Effector CD4-positive, alpha-beta T cell (primary cell): ENCODE results near the gene MSN.

Experiments used
- DNase-seq: peaks from one replicate; pipeline ENCODE4 v3.0.0-alpha.2; 2020

Gene MSN

DNA sequence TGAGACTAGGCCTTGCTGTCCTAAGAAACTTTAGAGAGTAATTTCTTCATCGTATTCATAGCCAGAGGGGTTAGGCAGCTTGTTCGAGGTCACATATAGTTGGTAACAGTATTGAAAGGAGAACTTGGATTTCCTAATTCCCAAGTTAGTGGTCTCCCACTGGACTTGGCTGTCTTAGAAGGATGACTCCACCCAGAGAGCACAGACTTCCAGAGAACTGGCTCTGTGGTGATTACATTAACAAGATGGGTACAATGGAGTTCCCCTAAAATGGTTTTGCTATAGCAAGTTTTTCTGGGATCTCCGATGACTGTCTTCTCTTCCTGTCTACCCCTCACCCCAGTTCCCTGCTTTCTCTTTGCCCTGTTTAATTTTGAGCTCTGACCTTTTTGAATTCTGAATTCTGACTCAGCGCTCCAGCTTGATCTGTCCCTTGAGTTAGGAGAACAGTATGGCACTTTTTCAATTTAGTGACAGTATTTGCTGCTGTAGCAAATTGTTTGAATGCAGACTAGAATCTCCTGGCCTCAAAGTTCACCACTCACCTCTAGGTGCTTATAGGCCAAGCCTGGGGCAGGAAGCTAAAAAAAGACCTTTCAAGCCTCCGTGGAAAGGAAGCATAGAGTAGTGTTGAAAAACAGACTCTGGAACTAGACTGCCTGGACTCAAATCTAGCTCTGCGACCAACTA is 6.9 kb downstream of the MSN start:
- DNase-seq, result no peak

DNA sequence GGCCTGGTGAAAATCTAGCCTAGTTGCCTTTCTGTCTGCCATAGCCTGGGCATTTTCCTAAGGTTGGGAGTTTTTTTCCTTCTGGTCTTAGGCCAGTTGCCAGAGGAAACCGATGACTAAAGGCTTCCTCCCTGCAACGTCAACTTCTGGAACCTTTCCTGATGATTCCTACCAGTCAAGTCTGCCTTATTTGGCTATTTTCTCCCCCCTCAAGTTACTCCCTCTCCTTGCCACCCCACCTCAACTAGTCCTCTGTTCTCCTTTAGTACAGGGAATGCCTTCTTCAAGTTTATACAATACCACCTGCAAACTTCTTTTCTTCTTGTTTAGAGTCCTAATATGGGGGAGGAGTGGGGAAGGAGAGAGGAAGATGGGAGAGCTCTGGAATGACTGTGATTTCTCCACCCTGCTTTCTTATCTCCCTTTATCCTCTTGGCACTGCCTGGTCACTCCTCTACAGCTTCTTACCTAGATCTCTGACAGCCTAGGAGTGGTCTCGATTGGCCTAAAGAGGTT is 10.6 kb downstream of the MSN start:
- DNase-seq, result no peak

DNA sequence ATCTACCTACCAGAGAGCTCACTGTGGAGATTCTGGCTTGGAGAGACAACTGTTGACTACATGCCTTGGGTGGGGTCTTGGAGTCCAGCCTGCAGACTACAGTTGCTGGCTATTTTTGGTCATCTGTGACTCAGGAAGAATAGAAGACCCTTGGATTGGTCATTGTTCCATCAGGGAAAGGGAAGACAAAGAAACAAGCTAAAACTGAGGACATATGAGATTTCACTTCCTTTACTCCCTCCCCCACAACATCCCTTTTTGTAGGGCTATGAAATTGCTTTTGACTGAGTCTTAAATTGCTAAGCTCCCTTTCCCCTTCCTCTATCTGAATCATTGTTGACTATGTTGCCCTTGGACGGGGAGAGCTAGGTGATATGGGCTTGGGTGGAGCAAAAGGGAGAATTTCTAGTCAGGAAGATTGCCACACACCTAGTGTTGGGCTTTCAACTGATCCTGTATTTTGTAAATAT is 11.7 kb downstream of the MSN start:
- DNase-seq, result no peak

DNA sequence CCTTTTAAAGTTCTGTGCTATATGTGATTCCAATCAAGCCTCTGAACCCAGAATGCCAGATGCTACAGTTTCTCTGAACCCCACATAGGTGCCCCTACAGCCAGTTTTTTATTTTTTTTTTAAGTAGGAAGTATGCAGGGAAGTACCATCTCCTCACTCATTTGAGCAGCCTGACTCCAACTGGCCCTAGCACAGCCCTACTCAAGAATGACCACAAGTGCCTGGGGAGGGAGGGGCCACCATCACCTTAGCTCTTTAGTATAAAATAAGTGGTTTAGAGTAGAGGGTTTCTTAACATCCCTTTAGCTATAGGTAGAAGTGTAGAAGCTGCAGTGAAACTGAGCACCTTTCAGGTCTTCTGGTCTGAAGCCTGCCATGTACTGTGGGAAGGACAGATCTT is 14.4 kb downstream of the MSN start:
- no peak for DNase-seq

DNA sequence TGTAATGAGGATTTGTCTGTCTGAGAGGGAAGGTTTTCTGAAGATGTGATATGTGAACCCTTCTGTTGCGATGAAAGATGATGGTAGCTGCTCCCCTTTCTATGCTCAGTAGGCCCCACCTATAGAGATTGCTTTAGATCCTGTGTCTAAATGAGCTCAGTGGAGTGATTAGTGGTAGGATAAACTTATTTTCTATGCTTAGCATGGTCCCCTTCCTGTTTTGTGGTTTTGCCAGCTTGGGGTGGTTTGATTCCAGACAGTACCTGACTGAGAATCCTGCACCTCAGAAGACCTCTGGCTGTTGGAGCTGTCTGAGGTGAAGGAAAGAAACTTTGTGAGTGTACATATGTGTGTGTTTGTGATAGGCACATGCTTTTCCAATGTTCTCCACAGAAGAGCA is 17.7 kb downstream of the MSN start:
- no peak for DNase-seq

DNA sequence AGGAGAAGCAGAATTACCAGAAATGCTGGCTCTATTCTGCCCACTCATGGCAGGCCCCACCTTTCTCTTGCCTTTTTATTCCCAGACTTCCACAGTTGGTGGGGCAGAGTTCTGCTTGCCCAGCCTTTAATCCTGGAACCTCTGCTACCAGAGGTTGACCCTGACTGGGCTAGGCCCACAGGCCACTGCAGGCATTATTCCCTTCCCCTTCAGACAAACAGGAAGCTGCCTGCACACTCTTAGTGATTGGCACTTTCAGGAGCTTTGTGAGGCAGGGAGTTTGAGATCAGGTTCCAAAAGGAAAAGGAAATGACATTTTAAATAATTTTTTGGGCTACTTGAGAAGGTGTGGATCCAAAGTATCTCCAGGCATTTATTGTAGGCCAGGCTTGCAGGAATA is 18.8 kb downstream of the MSN start:
- no peak for DNase-seq

DNA sequence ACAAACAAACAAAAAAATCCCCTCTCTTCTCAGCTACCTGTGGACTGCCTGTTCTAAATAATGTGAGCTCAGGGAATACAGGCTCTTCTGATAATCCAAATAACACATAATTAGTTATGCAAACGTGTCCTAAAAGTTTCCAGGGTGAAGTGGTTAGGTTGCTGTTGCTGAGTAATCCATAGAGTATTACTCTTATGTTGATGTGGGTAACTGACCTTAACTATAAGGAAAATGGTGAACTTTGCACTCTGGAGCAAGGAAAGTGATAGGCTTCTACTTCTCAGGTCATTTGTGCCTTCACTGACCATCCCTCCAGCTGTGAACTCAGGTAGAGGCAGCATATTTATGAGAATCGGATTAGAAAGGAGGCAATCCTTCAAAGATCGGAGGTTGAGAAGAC is 19.9 kb downstream of the MSN start:
- DNase-seq, result no peak

DNA sequence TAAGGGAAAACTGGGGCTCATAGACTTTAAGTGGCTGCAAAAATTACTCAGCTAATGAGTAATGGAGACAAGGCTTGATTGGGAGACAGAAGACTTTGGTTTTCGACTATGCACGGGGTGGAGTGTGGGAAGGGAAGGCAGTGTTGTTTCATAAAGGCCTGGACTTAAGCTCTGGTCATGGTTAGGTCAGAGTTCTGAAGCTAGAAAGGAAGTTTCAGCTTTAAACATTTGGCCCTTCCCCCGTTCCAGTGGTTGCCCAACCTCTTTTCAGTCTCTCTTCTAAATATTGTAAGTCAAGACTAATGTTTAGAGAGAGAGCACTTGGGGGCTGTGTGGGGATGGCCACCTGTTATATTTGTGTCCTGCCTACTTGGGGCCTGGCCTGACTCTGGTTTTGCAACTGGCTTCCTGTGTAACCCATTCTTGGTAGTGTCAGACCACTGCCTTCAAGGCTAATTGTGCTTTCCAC is 21.0 kb downstream of the MSN start:
- DNase-seq, result no peak

DNA sequence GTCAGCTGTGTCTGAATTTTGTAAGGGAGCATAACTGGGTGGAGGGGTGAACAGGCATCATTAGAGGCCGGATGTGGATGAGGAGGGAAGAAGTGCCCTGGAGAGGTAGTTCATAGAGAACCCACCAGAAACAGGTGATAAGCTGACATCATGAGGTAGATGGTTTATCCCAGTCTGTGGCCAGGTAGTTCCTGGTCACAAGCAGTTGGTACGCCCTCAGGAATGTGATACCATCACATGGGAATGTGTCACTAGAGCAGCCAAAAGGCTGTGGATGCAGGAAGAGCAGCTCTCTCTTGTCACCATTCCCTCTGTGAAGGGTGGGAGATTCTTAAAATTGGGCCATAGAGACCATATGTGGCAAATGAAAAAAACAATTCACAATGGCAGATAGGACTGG is 21.9 kb downstream of the MSN start:
- no peak for DNase-seq

DNA sequence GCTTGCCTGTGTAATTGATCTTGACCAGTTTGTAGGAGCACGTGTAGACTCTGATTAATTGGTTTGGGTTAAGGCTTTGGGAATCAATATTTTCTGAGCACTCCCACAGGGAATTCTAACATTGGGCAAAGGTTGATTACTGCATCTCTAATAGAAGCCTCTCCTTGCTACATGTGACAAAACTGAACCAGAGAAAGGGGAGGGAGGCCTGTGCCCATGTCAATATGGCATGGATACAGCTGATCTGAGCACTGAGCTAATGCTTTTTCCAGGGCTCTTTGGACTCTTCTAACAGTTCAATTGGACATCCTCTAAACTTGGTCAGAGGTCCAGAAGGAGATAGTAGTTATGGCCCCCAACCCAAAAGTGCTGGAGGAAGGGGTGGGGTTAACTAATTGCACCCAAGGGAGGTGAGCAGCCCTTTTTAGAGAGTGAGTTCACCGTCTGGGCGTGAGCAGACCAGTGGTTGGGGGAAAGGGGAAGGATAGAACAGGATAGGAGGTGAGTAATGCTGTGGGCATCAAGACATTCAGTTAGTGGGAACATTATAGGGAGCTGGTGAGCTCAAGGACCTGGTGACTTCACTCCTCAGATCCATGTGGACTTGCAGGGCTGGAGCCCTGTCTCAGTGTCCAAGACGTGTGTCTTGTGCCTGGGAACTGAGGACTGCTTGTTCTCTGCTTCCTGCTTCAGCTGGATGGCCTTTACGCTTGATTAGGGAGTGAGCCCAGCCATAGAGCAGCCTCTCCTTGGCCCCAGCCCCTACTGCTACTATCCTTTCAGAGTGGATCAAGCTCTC is 22.8 kb downstream of the MSN start:
- no peak for DNase-seq

DNA sequence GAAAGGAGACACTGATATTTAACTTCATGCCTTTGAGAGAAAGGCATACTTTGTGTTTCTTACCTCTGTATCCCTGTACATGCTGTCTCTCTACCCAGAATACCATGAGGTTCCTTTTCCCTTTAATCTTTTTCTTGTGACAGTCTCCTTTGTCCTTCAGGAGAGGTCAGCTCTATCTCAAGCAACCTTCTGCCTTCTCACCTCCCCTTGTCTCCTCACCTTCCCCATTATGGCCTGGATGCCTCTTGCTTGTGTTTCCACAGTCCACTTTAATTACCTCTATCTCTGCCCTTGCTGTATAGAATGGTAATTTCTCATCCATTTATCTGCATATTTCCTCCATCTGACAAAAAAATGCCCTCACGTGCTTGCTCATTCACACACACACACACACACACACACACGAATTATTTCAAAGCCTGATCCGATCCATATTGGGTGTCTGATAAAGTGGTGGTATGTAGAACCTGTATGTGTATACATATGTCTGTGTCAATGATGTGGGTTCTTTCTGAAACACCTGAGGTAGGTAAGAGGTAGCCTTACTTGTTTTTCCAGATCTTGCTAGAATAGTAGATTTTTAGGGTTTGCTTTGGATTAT is 28.5 kb downstream of the MSN start:
- DNase-seq, result no peak

DNA sequence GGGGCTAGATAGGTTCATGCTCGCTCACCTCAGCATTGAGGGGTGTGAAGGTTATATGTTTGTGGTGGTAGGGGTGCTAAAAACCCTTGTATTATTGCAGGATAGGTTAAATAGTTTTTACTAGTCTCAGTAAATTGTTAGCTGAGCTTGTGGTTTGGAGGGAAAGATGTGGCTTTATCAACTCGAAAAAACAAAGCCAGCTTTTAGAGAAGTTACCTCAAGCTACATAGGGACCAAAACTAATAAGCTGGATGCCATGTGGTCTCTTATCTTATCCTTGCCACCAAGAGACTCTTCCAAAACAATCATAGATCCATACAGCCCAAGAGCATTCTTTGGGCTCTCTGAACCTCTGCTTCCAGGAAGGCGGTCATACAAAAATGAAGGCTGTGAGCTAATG is 29.2 kb downstream of the MSN start:
- no peak for DNase-seq

DNA sequence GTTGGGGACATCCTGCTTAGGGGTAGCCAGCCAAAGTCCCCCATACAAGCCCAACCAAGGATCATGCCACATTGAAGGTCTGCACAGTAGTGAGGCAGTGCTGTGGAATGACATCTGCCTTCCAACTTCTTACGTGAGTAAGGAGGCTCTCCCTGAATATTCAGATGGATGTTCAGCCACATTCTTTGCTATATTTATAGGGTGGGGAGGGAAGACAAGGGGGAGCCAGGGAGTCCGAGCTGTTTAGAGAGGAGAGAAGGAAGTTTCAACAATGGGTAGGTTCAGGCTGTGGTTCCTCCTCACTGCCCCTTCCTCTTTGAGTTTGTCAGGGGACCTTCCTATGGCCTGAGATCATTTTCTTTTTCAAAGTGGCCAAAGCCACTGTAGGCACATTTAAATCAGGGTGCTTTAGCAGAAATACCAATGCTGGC is 29.8 kb downstream of the MSN start:
- no peak for DNase-seq

DNA sequence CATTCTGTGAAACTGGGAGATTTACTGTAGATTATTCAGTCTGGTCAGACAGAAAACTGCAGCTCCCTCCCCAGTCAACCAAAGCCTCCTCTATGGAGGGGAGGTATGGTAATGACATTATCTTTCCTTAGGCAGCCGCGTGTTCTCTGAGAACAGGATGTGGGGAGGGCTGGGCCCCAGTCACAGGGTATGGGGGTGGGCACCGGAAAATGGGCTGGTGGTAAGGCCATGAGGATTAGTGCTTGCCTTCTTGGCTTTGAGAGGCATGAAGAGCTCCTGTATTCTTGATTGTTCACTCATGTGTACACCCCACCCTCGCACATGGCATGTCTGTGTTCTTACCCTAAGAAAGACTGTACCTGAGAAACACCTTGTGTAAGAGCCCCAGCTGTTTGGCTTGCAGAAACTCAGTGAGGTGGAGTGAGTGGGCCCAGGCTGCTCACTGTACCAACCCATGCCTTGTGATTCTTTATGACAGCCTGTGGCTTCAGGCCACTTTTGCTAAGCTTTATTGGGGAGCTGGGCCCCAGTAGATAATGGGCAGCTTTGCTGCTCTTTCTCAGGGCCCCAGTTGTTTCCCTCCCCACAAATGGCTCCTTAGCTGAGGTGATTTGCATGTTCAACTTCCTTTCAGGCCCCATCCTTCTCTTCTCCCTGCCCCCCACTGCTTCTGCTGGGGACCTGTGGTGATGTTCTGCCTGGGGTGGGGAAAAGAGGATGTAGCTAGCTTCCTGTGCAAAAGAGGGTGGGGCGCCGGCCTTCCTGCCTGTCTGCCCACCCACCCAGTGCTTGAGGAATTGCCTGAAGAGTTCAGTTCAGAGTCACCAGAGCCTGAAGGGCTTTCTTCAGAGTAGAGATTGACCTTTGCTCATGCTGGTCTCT is 30.7 kb downstream of the MSN start:
- peak; percentile 59 for DNase-seq

DNA sequence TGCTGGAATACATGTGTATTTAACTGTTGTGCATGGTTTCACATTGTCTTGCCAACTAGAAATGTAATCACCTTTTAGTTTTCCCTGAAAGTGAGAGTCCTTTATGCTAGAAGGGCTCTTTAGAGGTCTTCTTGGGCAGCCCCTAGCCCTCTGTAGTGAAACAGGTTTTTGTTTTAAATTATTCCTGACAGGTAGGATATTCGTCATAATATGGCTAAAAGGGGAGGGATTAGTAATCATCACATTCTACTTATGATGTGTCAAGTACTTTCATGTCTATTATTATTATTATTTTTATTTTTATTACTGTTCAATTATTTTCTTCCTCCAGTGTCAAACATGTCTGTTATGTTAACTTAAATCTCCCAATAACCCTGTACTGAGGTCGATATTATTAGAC is 35.5 kb downstream of the MSN start:
- no peak for DNase-seq

DNA sequence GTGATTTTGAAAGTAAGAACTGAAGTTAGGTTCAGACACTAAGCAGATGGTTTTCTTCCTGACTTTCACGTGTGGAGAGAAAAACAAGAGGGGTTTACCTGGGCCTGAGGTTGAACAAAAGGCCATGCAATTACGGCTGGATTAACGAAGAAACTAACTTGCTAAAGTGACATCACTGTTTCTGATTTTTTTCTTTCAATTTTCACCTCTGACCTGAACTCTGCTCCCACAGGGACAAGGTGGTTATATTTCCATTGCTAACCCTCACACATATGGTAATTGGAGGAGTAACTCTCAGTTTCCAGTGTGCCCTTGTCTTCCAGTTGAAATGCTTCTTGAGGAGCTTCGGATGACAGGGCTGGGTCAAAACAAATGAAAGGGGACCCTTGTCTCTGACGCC is 38.0 kb downstream of the MSN start:
- no peak for DNase-seq

DNA sequence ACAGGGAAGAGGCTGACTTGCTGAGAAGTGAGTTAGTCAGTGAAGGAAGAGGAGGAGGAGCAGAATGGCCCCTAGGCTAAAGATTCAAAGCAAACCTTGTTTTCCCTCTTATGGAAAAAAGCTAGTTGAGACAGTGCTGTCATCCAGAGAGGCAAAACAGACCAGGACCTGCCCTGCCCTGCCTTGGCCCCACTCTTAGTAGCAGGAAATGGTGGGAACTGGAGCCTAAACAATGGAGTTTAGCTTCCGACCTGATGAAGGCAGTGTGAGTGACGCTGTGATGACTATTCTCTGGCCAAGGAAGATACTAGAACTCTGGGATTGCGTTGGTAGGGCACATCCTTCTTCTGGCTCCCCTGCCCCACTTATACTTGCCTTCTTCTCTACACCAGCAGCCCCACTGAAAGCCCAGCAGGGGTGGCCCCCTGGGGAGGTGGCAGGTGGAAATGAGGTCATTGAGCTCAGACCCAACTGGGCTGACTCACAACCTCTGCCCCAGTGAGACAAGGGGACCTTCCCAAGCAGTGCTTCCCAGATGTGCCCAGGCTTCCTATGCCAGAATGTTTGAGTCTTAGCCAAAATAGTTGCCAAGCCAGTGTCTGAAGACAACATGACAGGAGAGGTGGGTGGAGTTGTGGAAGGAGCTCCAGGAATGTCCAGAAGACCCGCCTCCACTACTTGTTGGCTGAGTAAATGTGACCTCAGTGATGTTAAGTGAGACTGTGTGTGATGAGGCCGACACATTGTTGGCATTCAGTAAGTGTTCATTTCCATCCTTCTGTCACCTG is 38.8 kb downstream of the MSN start:
- DNase-seq, result peak; percentile 26

DNA sequence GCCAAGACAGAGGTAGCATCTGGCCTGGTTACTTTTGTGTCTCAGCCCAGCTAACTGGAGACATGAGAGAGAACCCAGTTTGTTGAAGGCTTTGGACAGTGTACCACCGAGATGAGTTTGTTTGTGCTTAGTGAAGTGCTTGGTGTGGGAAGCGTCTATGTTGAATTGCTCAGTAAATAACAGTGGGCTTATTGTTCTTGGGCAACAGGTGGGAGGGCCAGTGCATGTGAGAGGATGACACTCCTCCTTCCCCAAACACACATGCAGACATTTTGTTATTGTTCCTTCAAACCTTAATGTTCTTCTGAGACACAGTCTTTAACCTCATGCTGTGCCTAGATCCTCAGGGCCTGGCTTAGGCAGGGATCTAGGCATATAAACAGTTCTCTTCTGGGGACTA is 39.7 kb downstream of the MSN start:
- DNase-seq, result no peak

DNA sequence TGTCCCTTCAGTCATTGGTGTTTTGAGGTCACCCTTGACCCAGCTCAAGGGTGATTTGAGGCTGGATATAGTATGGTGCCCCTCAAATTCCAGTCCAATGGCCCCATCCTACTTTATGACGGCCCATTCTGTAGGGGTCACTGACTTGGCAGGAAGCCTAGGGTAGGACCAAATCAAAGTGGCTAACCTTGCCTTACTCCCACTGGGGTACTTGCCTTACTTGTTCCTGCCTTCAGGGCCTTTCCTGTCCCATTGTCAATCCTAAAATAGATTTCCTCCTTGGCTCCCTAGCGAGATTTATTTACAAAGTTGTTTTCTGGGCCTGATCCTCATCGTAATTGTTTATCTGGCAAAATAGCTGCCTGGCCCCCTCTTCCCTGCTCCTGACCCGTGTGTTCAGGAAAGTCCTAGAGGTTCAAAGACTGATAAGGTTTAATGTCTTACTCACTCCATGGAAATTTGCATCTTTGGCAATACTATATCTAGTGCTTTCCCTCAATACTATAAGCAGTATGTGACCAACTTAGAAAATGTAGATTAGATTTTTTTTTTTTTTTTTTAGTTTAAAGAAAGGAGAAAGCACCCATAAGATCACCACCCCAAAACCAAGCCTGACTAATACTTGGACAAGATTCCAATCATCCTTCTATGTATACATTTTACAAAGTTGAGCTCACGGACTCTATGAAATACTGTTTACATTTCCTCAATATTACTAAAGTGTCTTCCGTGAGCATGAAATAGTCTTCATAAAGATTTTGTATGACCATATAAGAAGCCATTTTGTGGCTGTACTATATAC is 44.8 kb downstream of the MSN start:
- DNase-seq, result no peak

DNA sequence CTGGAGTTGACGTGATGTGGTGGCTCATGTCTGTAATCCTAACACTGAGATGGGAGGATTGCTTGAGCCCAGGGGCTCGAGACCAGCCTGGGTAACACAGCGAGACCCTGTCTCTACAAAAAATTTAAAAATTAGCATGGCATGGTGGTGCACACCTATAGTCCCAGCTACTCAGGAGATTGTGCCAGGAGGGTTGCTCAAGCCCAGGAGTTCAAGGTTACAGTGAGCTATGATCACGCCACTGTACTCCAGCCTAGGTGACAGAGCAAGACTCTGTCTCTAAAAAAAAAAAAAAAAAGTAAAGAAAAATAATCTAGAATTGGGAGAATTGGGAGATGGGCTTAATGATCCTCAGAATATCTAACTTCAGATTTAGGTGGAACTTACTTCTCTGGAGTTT is 51.1 kb downstream of the MSN start:
- DNase-seq, result no peak

DNA sequence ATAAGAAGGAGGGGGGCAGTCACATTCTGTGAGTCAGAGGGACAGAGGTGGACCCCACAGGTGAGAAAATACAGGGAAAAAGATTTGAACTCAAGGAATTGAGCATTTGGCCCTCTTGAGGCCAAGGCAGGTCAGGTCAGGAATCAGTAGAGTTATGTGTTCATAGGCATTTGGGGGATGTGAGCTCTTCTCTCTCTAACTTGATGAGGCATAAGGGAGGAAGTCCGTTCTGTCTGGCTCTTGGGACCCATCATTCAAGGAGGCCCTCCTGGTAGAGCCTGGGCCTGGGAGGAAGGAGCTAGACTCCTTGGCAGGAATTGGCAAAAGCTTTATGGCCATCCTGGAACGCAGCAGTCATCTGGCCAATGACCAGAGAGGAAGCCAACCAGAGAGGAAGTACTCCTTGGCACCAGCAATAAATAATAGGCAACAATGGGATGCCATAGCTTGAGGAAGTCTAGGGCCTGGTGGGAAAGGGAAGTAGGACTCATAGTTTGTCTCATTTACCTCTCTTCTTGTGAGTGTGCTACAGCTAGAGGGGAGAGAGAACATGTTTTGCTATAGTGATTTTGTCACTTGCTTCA is 53.0 kb downstream of the MSN start:
- DNase-seq, result no peak
